Mesenchymal stem cell (in vitro differentiated cells and primary cell): ENCODE measurements around the gene TRAF7.

Experiments used
- DNase-seq: peaks from one replicate; pipeline ENCODE4 v3.0.0-alpha.2; 2013
- H2AFZ ChIP-seq: one replicate; pipeline ENCODE4 v1.6.1; 2013; ENCODE audit warnings: low read depth, mild to moderate bottlenecking, control low read depth, inconsistent platforms, low read length, moderate library complexity
- H2AK5ac ChIP-seq: 2 replicates; pipeline ENCODE4 v1.6.1; 2013; ENCODE audit warnings: low read length, moderate library complexity, mild to moderate bottlenecking, inconsistent platforms; ENCODE audit not compliant: severe bottlenecking
- H2BK120ac ChIP-seq: one replicate; pipeline ENCODE4 v1.6.1; 2013; ENCODE audit warnings: low read depth, mild to moderate bottlenecking, inconsistent platforms, low read length, moderate library complexity
- H2BK12ac ChIP-seq, 2 experiments: one replicate each; pipeline ENCODE4 v1.6.1; 2013; ENCODE audit warnings: inconsistent platforms in 2 of 2, low read length in 2 of 2, mild to moderate bottlenecking in 2 of 2, moderate library complexity in 2 of 2, control low read depth in 1 of 2
- H2BK15ac ChIP-seq: one replicate; pipeline ENCODE4 v1.6.1; 2013; ENCODE audit warnings: mild to moderate bottlenecking, low read depth, inconsistent platforms; ENCODE audit not compliant: poor library complexity, severe bottlenecking
- H2BK5ac ChIP-seq: 2 replicates; pipeline ENCODE4 v1.6.1; 2013; ENCODE audit warnings: low read depth, mild to moderate bottlenecking, low read length, control low read depth, inconsistent platforms; ENCODE audit not compliant: poor library complexity, severe bottlenecking
- H3K14ac ChIP-seq, 2 experiments: one replicate each; pipeline ENCODE4 v1.6.1; 2013; ENCODE audit warnings: inconsistent platforms in 2 of 2, low read length in 2 of 2, control low read depth in 1 of 2, mild to moderate bottlenecking in 1 of 2, moderate library complexity in 1 of 2
- H3K18ac ChIP-seq, 2 experiments: one replicate each; pipeline ENCODE4 v1.6.1; 2013; ENCODE audit warnings: inconsistent platforms in 2 of 2, low read length in 2 of 2, control low read depth in 1 of 2, low read depth in 1 of 2, mild to moderate bottlenecking in 1 of 2
- H3K23ac ChIP-seq, 2 experiments: one replicate each; pipeline ENCODE4 v1.6.1; 2013; ENCODE audit warnings: inconsistent platforms in 2 of 2, low read length in 2 of 2, mild to moderate bottlenecking in 2 of 2, moderate library complexity in 2 of 2, control low read depth in 1 of 2
- H3K27ac ChIP-seq: 2 replicates; pipeline ENCODE4 v1.5.1; 2013; ENCODE audit warnings: mild to moderate bottlenecking, moderate library complexity, low read length, control low read depth, inconsistent platforms; ENCODE audit not compliant: poor library complexity, severe bottlenecking
- H3K27me3 ChIP-seq, 2 experiments: 2 replicates each; pipeline versions ENCODE4 v1.6.1 to v1.7.0; 2013; ENCODE audit warnings: low read length in 2 of 2, mild to moderate bottlenecking in 2 of 2, moderate library complexity in 2 of 2, control low read depth in 1 of 2, inconsistent platforms in 1 of 2; ENCODE audit not compliant: control insufficient read depth in 1 of 2, insufficient read depth in 1 of 2
- H3K36me3 ChIP-seq, 2 experiments: 2 replicates each; pipeline versions ENCODE4 v1.6.1 to v1.7.0; 2013; ENCODE audit warnings: low read length in 2 of 2, control low read depth in 1 of 2, inconsistent platforms in 1 of 2, low read depth in 1 of 2, mild to moderate bottlenecking in 1 of 2; ENCODE audit not compliant: insufficient read depth in 2 of 2, control insufficient read depth in 1 of 2
- H3K4ac ChIP-seq, 2 experiments: one replicate each; pipeline ENCODE4 v1.6.1; 2013; ENCODE audit warnings: inconsistent platforms in 2 of 2, low read length in 2 of 2, mild to moderate bottlenecking in 2 of 2, moderate library complexity in 2 of 2, control low read depth in 1 of 2, low read depth in 1 of 2
- H3K4me1 ChIP-seq: 2 replicates; pipeline ENCODE4 v1.6.1; 2013; ENCODE audit warnings: low read depth, low read length, control low read depth; ENCODE audit not compliant: control insufficient read depth, insufficient read depth
- H3K4me2 ChIP-seq: 2 replicates; pipeline ENCODE4 v1.6.1; 2013; ENCODE audit warnings: low read length, mild to moderate bottlenecking, inconsistent platforms; ENCODE audit not compliant: poor library complexity, severe bottlenecking
- H3K4me3 ChIP-seq, 2 experiments: 2 replicates each; pipeline versions ENCODE4 v1.5.1 to v1.7.0; 2013; ENCODE audit warnings: low read length in 2 of 2, mild to moderate bottlenecking in 2 of 2, control low read depth in 1 of 2, low read depth in 1 of 2; ENCODE audit not compliant: insufficient read depth in 1 of 2
- H3K79me1 ChIP-seq: replicated peaks from 2 replicates; pipeline ENCODE4 v1.6.1; 2013; ENCODE audit warnings: mild to moderate bottlenecking, control low read depth, low read length, inconsistent platforms; ENCODE audit not compliant: poor library complexity, severe bottlenecking
- H3K9ac ChIP-seq: 2 replicates; pipeline ENCODE4 v1.7.0; 2013; ENCODE audit warnings: mild to moderate bottlenecking, low read length, moderate library complexity
- H3K9me3 ChIP-seq: 2 replicates; pipeline ENCODE4 v1.7.0; 2013; ENCODE audit warnings: mild to moderate bottlenecking, low read length; ENCODE audit not compliant: control insufficient read depth
- H4K8ac ChIP-seq: one replicate; pipeline ENCODE4 v1.6.1; 2013; ENCODE audit warnings: inconsistent platforms, mild to moderate bottlenecking, low read length, moderate library complexity
- H4K91ac ChIP-seq: one replicate; pipeline ENCODE4 v1.6.1; 2013; ENCODE audit warnings: mild to moderate bottlenecking, low read length, inconsistent platforms
- WGBS: methylation state at CpG from one replicate; pipeline ENCODE4 v1.1.7; 2013; ENCODE audit warnings: mixed read lengths; 5-methylcytosine and 5-hydroxymethylcytosine counted together

The TRAF7 gene

GRCh38 chr16:2170587-2171435 is 15.2 kb downstream of the TRAF7 start:
- Histone ChIP-seq H2AFZ (no peak overlapping the region), H2BK15ac (no peak overlapping the region), H2BK5ac (no peak overlapping the region), H3K9me3 (no peaks in the 10 kb centered on the region), H2BK12ac (no peak overlapping the region), H3K79me1 (peaks cover 59% of the 10 kb centered on the region), H3K36me3 (peaks cover 74 to 100% of the 10 kb centered on the region in 2 experiments), H3K14ac (no peak overlapping the region), H3K27ac (no peak overlapping the region), H3K4me3 (no peak overlapping the region), H3K4me1 (peaks cover 9% of the 10 kb centered on the region), H3K27me3 (no peaks in the 10 kb centered on the region), H4K91ac (no peak overlapping the region), H2AK5ac (no peak overlapping the region), H3K23ac (no peak overlapping the region), H3K4me2 (no peak overlapping the region), H3K9ac (no peak overlapping the region), H2BK120ac (no peak overlapping the region), H3K18ac (no peak overlapping the region), H4K8ac (no peak overlapping the region), H3K4ac (no peak overlapping the region)
- no peak for DNase-seq
- 97% methylated on average over 44 of the region's 47 CpGs for WGBS

- no peak overlapping the region for H3K18ac ChIP-seq
- no peaks in the 10 kb centered on the region for H3K27me3 ChIP-seq
- no peak overlapping the region for H3K27ac ChIP-seq
- no peak overlapping the region for H3K23ac ChIP-seq
- no peak overlapping the region for H4K8ac ChIP-seq
- no peak overlapping the region for H2BK5ac ChIP-seq
- H2BK12ac ChIP-seq, result no peak overlapping the region
- 98% methylated on average over 28 of the region's 28 CpGs for WGBS
- H2BK15ac ChIP-seq, result no peak overlapping the region
- peaks cover 72 to 100% of the 10 kb centered on the region in 2 experiments for H3K36me3 ChIP-seq
- H4K91ac ChIP-seq, result no peak overlapping the region
- no peak overlapping the region for H3K4ac ChIP-seq
- H3K4me2 ChIP-seq, result no peak overlapping the region
- DNase-seq, result no peak
- no peak overlapping the region for H3K14ac ChIP-seq
- peaks cover 9% of the 10 kb centered on the region for H3K4me1 ChIP-seq
- H2AK5ac ChIP-seq, result no peak overlapping the region
- no peaks in the 10 kb centered on the region for H3K9me3 ChIP-seq
- no peak overlapping the region for H3K4me3 ChIP-seq
- no peak overlapping the region for H3K9ac ChIP-seq
- no peak overlapping the region for H2BK120ac ChIP-seq
- H2AFZ ChIP-seq, result no peak overlapping the region
- peaks cover 54% of the 10 kb centered on the region for H3K79me1 ChIP-seq
Measured at GRCh38 chr16:2171601-2172178, 16.1 kb downstream of the TRAF7 start.

- peaks cover 74 to 100% of the 10 kb centered on the region in 2 experiments for H3K36me3 ChIP-seq
- H3K4me3 ChIP-seq, result no peak overlapping the region
- H2BK5ac ChIP-seq, result no peak overlapping the region
- peaks cover 9% of the 10 kb centered on the region for H3K4me1 ChIP-seq
- H4K91ac ChIP-seq, result no peak overlapping the region
- no peak overlapping the region for H2BK120ac ChIP-seq
- H3K9ac ChIP-seq, result no peak overlapping the region
- peaks cover 44% of the 10 kb centered on the region for H3K79me1 ChIP-seq
- H2AK5ac ChIP-seq, result no peak overlapping the region
- no peak for DNase-seq
- H2AFZ ChIP-seq, result no peak overlapping the region
- no peak overlapping the region for H4K8ac ChIP-seq
- H2BK12ac ChIP-seq, result no peak overlapping the region
- no peaks in the 10 kb centered on the region for H3K9me3 ChIP-seq
- H3K27ac ChIP-seq, result no peak overlapping the region
- H3K4me2 ChIP-seq, result no peak overlapping the region
- no peak overlapping the region for H2BK15ac ChIP-seq
- no peak overlapping the region for H3K4ac ChIP-seq
- 98% methylated on average over 29 of the region's 29 CpGs for WGBS
- no peak overlapping the region for H3K23ac ChIP-seq
- H3K18ac ChIP-seq, result no peak overlapping the region
- H3K14ac ChIP-seq, result no peak overlapping the region
- H3K27me3 ChIP-seq, result no peaks in the 10 kb centered on the region
Measured at GRCh38 chr16:2172688-2173335, 17.2 kb downstream of the TRAF7 start.

- Histone ChIP-seq H3K27ac (no peak overlapping the region), H3K36me3 (peaks cover 69 to 100% of the 10 kb centered on the region in 2 experiments), H3K4me1 (peaks cover 5% of the 10 kb centered on the region), H3K4me2 (no peak overlapping the region), H4K8ac (no peak overlapping the region), H2BK5ac (no peak overlapping the region), H3K18ac (no peak overlapping the region), H3K4me3 (no peak overlapping the region), H3K4ac (no peak overlapping the region), H2BK120ac (no peak overlapping the region), H3K9ac (no peak overlapping the region), H3K9me3 (no peaks in the 10 kb centered on the region), H4K91ac (no peak overlapping the region), H3K79me1 (peaks cover 39% of the 10 kb centered on the region), H2AK5ac (no peak overlapping the region), H3K27me3 (no peaks in the 10 kb centered on the region), H3K14ac (no peak overlapping the region), H2AFZ (no peak overlapping the region), H2BK12ac (no peak overlapping the region), H3K23ac (no peak overlapping the region), H2BK15ac (no peak overlapping the region)
- 93% methylated on average over 14 of the region's 14 CpGs for WGBS
- no peak for DNase-seq
Measured at GRCh38 chr16:2173366-2173765, 17.8 kb downstream of the TRAF7 start.
